ENCODE measurements around the gene EID1.

- no peak for TF ChIP-seq TAF1 (IDR thresholded peaks at IDR 0.05; ENCODE audit: borderline replicate concordance, low read depth, low read length)
- no peak for TF ChIP-seq POLR2AphosphoS5 (IDR thresholded peaks at IDR 0.05; ENCODE audit: low read depth, low read length)
- no peak for TF ChIP-seq POLR2A (IDR thresholded peaks at IDR 0.05; ENCODE audit: low read depth, low read length)
Observed at GRCh38 chr15:48896869-48897814, 19.2 kb downstream of the EID1 start.
